Iris pigment epithelial cell (primary cell): ENCODE measurements around the gene C1orf52.
A peak's percentile ranks its signal among the peaks of the same experiment; 100 is the strongest.
"Not testable (repeated sequence)": the region's sequence is repeated elsewhere in the genome, so short reads cannot be mapped to it uniquely, and the experiment has no call there.

Experiments
- DNase-seq: peaks from one replicate; pipeline ENCODE4 v3.0.0-alpha.2; 2011; ENCODE audit warnings: low read depth

Gene C1orf52

GRCh38 chr1:85277802-85278201 is 18.3 kb upstream of the C1orf52 start:
- DNase-seq, result no peak

GRCh38 chr1:85276978-85277639 is 17.6 kb upstream of the C1orf52 start:
- DNase-seq, result no peak

- peak; percentile 99 for DNase-seq
Measured at GRCh38 chr1:85276215-85276977, 16.9 kb upstream of the C1orf52 start, which contains the start of gene BCL10. TSS of gene BCL10 (minus strand) at chr1:85276632. CDS start at chr1:85276352, 280 bp downstream.

- DNase-seq, result peak; percentile 31
Measured at GRCh38 chr1:85275701-85276214, 16.3 kb upstream of the C1orf52 start.

GRCh38 chr1:85274969-85275453 is 15.5 kb upstream of the C1orf52 start:
- peak; percentile 83 for DNase-seq

GRCh38 chr1:85273397-85273796 is 13.9 kb upstream of the C1orf52 start:
- no peak for DNase-seq

GRCh38 chr1:85268801-85269585 is 9.5 kb upstream of the C1orf52 start:
- DNase-seq, result no peak

- DNase-seq, result no peak
Measured at GRCh38 chr1:85267313-85267712, 7.9 kb upstream of the C1orf52 start.

- DNase-seq, result no peak
Measured at GRCh38 chr1:85264150-85264549, 4.7 kb upstream of the C1orf52 start.

GRCh38 chr1:85262985-85263384 is 3.5 kb upstream of the C1orf52 start:
- DNase-seq, result no peak

- DNase-seq, result peak; percentile 44
Measured at GRCh38 chr1:85259912-85260274, 431 bp upstream of the C1orf52 start.

GRCh38 chr1:85258536-85259117 is 835 bp downstream of the C1orf52 start:
- DNase-seq, result peak; percentile 50

- not testable (repeated sequence) for DNase-seq
Measured at GRCh38 chr1:85249042-85249441, 10.4 kb downstream of the C1orf52 start.

GRCh38 chr1:85245891-85246290 is 13.6 kb downstream of the C1orf52 start:
- no peak for DNase-seq

- DNase-seq, result peak; percentile 56
Measured at GRCh38 chr1:85245456-85245855, 14.0 kb downstream of the C1orf52 start.

GRCh38 chr1:85244271-85245061 is 15.0 kb downstream of the C1orf52 start:
- peak; percentile 67 for DNase-seq

- DNase-seq, result peak; percentile 14
Measured at GRCh38 chr1:85243372-85243771, 16.1 kb downstream of the C1orf52 start.

GRCh38 chr1:85240643-85241042 is 18.8 kb downstream of the C1orf52 start:
- peak; percentile 20 for DNase-seq

- peak; percentile 21 for DNase-seq
Measured at GRCh38 chr1:85240174-85240601, 19.3 kb downstream of the C1orf52 start.

GRCh38 chr1:85237613-85238012 is 21.8 kb downstream of the C1orf52 start:
- DNase-seq, result no peak
